ENCODE data around the gene SLC8A2.
"Not testable (repeated sequence)": the region's sequence is repeated elsewhere in the genome, so short reads cannot be mapped to it uniquely, and the experiment has no call there.

Gene SLC8A2

GRCh38 chr19:47489072-47489914, 17.6 kb upstream of the SLC8A2 start:
- Histone ChIP-seq H4K91ac (ENCODE audit: low read length) (no peak overlapping the region), H2AK5ac (ENCODE audit: low read length, severe bottlenecking) (no peak overlapping the region), H4K8ac (ENCODE audit: low read length) (no peak overlapping the region), H2BK12ac (ENCODE audit: low read length in 2 of 2) (no peak overlapping the region), H3K14ac (ENCODE audit: low read length in 2 of 2) (no peak overlapping the region), H2BK5ac (ENCODE audit: low read depth, low read length, poor library complexity, severe bottlenecking) (no peak overlapping the region), H3K9me3 (ENCODE audit: control insufficient read depth, low read length) (no peaks in the 10 kb centered on the region), H2AFZ (ENCODE audit: low read depth, low read length) (no peak overlapping the region), H3K4me2 (ENCODE audit: low read length, poor library complexity, severe bottlenecking) (no peak overlapping the region), H3K4me1 (ENCODE audit: control insufficient read depth, insufficient read depth, low read depth, low read length) (peaks cover 8% of the 10 kb centered on the region), H3K9ac (ENCODE audit: low read length) (no peak overlapping the region), H3K27ac (ENCODE audit: low read length, poor library complexity, severe bottlenecking) (no peak overlapping the region), H3K23ac (ENCODE audit: low read length in 2 of 2) (no peak overlapping the region), H3K18ac (ENCODE audit: low read depth in 1 of 2, low read length in 2 of 2) (no peak overlapping the region), H3K27me3 (ENCODE audit: control insufficient read depth in 1 of 2, insufficient read depth in 1 of 2, low read length in 2 of 2) (no peaks in the 10 kb centered on the region), H3K79me1 (replicated peaks; ENCODE audit: low read length, poor library complexity, severe bottlenecking) (peaks cover 8% of the 10 kb centered on the region), H3K4ac (ENCODE audit: low read depth in 1 of 2, low read length in 2 of 2) (no peak overlapping the region), H3K4me3 (ENCODE audit: insufficient read depth in 1 of 2, low read depth in 1 of 2, low read length in 2 of 2) (no peak overlapping the region), H2BK120ac (ENCODE audit: low read depth, low read length) (no peak overlapping the region), H2BK15ac (ENCODE audit: low read depth, poor library complexity, severe bottlenecking) (no peak overlapping the region), H3K36me3 (ENCODE audit: control insufficient read depth in 1 of 2, insufficient read depth in 2 of 2, low read depth in 1 of 2, low read length in 2 of 2) (peaks cover 67 to 84% of the 10 kb centered on the region in 2 experiments)
- no peak for DNase-seq
- WGBS = 95% methylated on average over 13 of the region's 17 CpGs

- no peak overlapping the region for H2BK15ac ChIP-seq (ENCODE audit: low read depth, poor library complexity, severe bottlenecking)
- no peaks in the 10 kb centered on the region for H3K9me3 ChIP-seq (ENCODE audit: control insufficient read depth, low read length)
- H3K4me2 ChIP-seq (ENCODE audit: low read length, poor library complexity, severe bottlenecking) = no peak overlapping the region
- H3K14ac ChIP-seq (ENCODE audit: low read length in 2 of 2) = no peak overlapping the region
- WGBS = 93% methylated on average over 19 of the region's 19 CpGs
- H3K79me1 ChIP-seq (replicated peaks; ENCODE audit: low read length, poor library complexity, severe bottlenecking) = peaks cover 4% of the 10 kb centered on the region
- H3K36me3 ChIP-seq (ENCODE audit: control insufficient read depth in 1 of 2, insufficient read depth in 2 of 2, low read depth in 1 of 2, low read length in 2 of 2) = peaks cover 54 to 69% of the 10 kb centered on the region in 2 experiments
- no peak overlapping the region for H3K4ac ChIP-seq (ENCODE audit: low read depth in 1 of 2, low read length in 2 of 2)
- H3K23ac ChIP-seq (ENCODE audit: low read length in 2 of 2) = no peak overlapping the region
- H4K8ac ChIP-seq (ENCODE audit: low read length) = no peak overlapping the region
- H2BK12ac ChIP-seq (ENCODE audit: low read length in 2 of 2) = no peak overlapping the region
- no peak overlapping the region for H2AFZ ChIP-seq (ENCODE audit: low read depth, low read length)
- H3K27ac ChIP-seq (ENCODE audit: low read length, poor library complexity, severe bottlenecking) = no peak overlapping the region
- H3K9ac ChIP-seq (ENCODE audit: low read length) = no peak overlapping the region
- H3K18ac ChIP-seq (ENCODE audit: low read depth in 1 of 2, low read length in 2 of 2) = no peak overlapping the region
- no peaks in the 10 kb centered on the region for H3K27me3 ChIP-seq (ENCODE audit: control insufficient read depth in 1 of 2, insufficient read depth in 1 of 2, low read length in 2 of 2)
- peaks cover 13% of the 10 kb centered on the region for H3K4me1 ChIP-seq (ENCODE audit: control insufficient read depth, insufficient read depth, low read depth, low read length)
- no peak overlapping the region for H2BK5ac ChIP-seq (ENCODE audit: low read depth, low read length, poor library complexity, severe bottlenecking)
- H3K4me3 ChIP-seq (ENCODE audit: insufficient read depth in 1 of 2, low read depth in 1 of 2, low read length in 2 of 2) = no peak overlapping the region
- no peak for DNase-seq
- no peak overlapping the region for H4K91ac ChIP-seq (ENCODE audit: low read length)
- no peak overlapping the region for H2AK5ac ChIP-seq (ENCODE audit: low read length, severe bottlenecking)
- no peak overlapping the region for H2BK120ac ChIP-seq (ENCODE audit: low read depth, low read length)
These were observed 16.1 kb upstream of the SLC8A2 start for GRCh38 chr19:47487551-47488515.

DNA sequence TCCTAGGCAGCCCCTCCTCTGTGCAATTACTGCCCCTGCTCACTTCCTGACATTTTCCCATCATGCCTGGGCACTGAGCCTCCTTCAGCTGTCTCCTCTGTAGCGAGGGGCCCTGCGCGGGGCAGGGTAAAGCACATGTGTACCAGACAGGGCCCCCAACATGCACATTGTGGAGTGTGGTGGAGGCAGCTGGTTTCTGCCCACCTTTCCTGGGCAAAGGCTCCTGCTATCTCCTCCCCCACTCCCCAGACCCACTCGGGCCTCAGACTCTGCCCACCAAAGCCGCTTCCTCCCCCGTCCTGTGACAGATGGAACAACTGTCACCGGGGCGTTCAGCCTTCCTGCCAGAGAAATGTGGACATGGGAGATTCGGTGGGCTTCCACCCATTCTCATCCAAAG, 15.2 kb upstream of the SLC8A2 start:
- Histone ChIP-seq H3K14ac (ENCODE audit: low read length in 2 of 2) (no peak overlapping the region), H3K18ac (ENCODE audit: low read depth in 1 of 2, low read length in 2 of 2) (no peak overlapping the region)
- DNase-seq = no peak

DNA sequence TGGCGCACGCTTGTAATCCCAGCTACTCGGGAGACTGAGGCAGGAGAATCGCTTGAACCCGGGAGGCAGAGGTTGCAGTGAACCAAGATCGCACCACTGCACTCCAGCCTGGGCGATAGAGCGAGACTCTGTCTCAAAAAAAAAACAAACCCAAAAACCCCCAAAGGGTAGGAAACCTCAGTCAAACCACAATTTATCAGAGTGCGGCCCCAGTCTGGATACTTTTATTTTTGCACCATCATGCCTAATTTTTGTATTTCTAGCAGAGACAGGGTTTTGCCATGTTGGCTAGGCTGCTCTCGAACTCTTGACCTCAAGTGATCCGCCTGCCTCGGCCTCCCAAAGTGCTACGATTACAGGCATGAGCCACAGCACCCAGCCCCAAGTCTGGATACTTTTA, 14.5 kb upstream of the SLC8A2 start:
- H3K9me3 ChIP-seq (ENCODE audit: control insufficient read depth, low read length); H3K18ac ChIP-seq (ENCODE audit: low read depth in 1 of 2, low read length in 2 of 2); H3K14ac ChIP-seq (ENCODE audit: low read length in 2 of 2); H3K23ac ChIP-seq (ENCODE audit: low read length in 2 of 2); H3K4ac ChIP-seq (ENCODE audit: low read depth in 1 of 2, low read length in 2 of 2); H3K79me1 ChIP-seq (replicated peaks; ENCODE audit: low read length, poor library complexity, severe bottlenecking); H2BK15ac ChIP-seq (ENCODE audit: low read depth, poor library complexity, severe bottlenecking); H3K4me3 ChIP-seq (ENCODE audit: insufficient read depth in 1 of 2, low read depth in 1 of 2, low read length in 2 of 2); DNase-seq; H2BK12ac ChIP-seq (ENCODE audit: low read length in 2 of 2); H4K91ac ChIP-seq (ENCODE audit: low read length); H3K27ac ChIP-seq (ENCODE audit: low read length, poor library complexity, severe bottlenecking); H3K27me3 ChIP-seq (ENCODE audit: control insufficient read depth in 1 of 2, insufficient read depth in 1 of 2, low read length in 2 of 2); H3K9ac ChIP-seq (ENCODE audit: low read length); H2BK120ac ChIP-seq (ENCODE audit: low read depth, low read length); H2AFZ ChIP-seq (ENCODE audit: low read depth, low read length); H2BK5ac ChIP-seq (ENCODE audit: low read depth, low read length, poor library complexity, severe bottlenecking); H3K4me2 ChIP-seq (ENCODE audit: low read length, poor library complexity, severe bottlenecking); H4K8ac ChIP-seq (ENCODE audit: low read length); H2AK5ac ChIP-seq (ENCODE audit: low read length, severe bottlenecking): not testable (repeated sequence)
- Histone ChIP-seq H3K36me3 (ENCODE audit: control insufficient read depth in 1 of 2, insufficient read depth in 2 of 2, low read depth in 1 of 2, low read length in 2 of 2) (peaks cover 44 to 53% of the 10 kb centered on the region in 2 experiments), H3K4me1 (ENCODE audit: control insufficient read depth, insufficient read depth, low read depth, low read length) (peaks cover 12% of the 10 kb centered on the region)
- 98% methylated on average over 10 of the region's 13 CpGs for WGBS

More for the DNA sequence above, 15.2 kb upstream of the SLC8A2 start:
- Histone ChIP-seq H3K4me2 (ENCODE audit: low read length, poor library complexity, severe bottlenecking) (no peak overlapping the region), H3K36me3 (ENCODE audit: control insufficient read depth in 1 of 2, insufficient read depth in 2 of 2, low read depth in 1 of 2, low read length in 2 of 2) (peaks cover 51 to 60% of the 10 kb centered on the region in 2 experiments), H4K8ac (ENCODE audit: low read length) (no peak overlapping the region), H2BK120ac (ENCODE audit: low read depth, low read length) (no peak overlapping the region), H3K79me1 (replicated peaks; ENCODE audit: low read length, poor library complexity, severe bottlenecking) (peaks cover 4% of the 10 kb centered on the region), H2BK12ac (ENCODE audit: low read length in 2 of 2) (no peak overlapping the region), H2BK5ac (ENCODE audit: low read depth, low read length, poor library complexity, severe bottlenecking) (no peak overlapping the region), H2AK5ac (ENCODE audit: low read length, severe bottlenecking) (no peak overlapping the region), H3K4me3 (ENCODE audit: insufficient read depth in 1 of 2, low read depth in 1 of 2, low read length in 2 of 2) (no peak overlapping the region), H3K9me3 (ENCODE audit: control insufficient read depth, low read length) (no peaks in the 10 kb centered on the region), H3K4me1 (ENCODE audit: control insufficient read depth, insufficient read depth, low read depth, low read length) (peaks cover 12% of the 10 kb centered on the region), H4K91ac (ENCODE audit: low read length) (no peak overlapping the region), H2AFZ (ENCODE audit: low read depth, low read length) (no peak overlapping the region), H3K4ac (ENCODE audit: low read depth in 1 of 2, low read length in 2 of 2) (no peak overlapping the region), H3K27ac (ENCODE audit: low read length, poor library complexity, severe bottlenecking) (no peak overlapping the region), H3K23ac (ENCODE audit: low read length in 2 of 2) (no peak overlapping the region), H3K9ac (ENCODE audit: low read length) (no peak overlapping the region), H2BK15ac (ENCODE audit: low read depth, poor library complexity, severe bottlenecking) (no peak overlapping the region), H3K27me3 (ENCODE audit: control insufficient read depth in 1 of 2, insufficient read depth in 1 of 2, low read length in 2 of 2) (no peaks in the 10 kb centered on the region)
- 92% methylated on average over 8 of the region's 9 CpGs for WGBS
